Breast epithelium (tissue), 4 donors: ENCODE measurements around the gene CBX1. TPM values are rescaled to one million over a fixed set of nuclear protein-coding genes. Genes with fewer than 3 reads are reported as not detected.
"Not testable (repeated sequence)": the region's sequence is repeated elsewhere in the genome, so short reads cannot be mapped to it uniquely, and the experiment has no call there.

Experiments
- DNase-seq, 2 donors: peaks; one replicate each; pipeline ENCODE4 v3.0.0-alpha.2; 2019; ENCODE audit warnings: low spot score in 2 of 2
- H3K27ac ChIP-seq, 2 donors: fragments of 200-600 bp; sonication (generic) in 1 of 2; one replicate each; pipeline ENCODE4 v1.5.1; 2016 to 2019; ENCODE audit warnings: mild to moderate bottlenecking in 1 of 2
- H3K27me3 ChIP-seq, 2 donors: fragments of 200-600 bp; sonication (generic) in 1 of 2; one replicate each; pipeline versions ENCODE4 v1.5.1 to v1.6.0; 2017 to 2019; ENCODE audit warnings: control low read depth in 1 of 2, mild to moderate bottlenecking in 1 of 2
- H3K36me3 ChIP-seq: fragments of 200-600 bp; one replicate; pipeline ENCODE4 v1.5.1; 2019
- H3K4me1 ChIP-seq, 2 donors: fragments of 200-600 bp; sonication (generic); one replicate each; pipeline ENCODE4 v1.5.1; 2016 to 2019; ENCODE audit warnings: control low read depth in 1 of 2
- H3K4me3 ChIP-seq, 3 donors: fragments of 200-600 bp; sonication (generic); 1 replicate in 2 of 3; 2 replicates in 1 of 3; pipeline ENCODE4 v1.5.1; 2016 to 2019; ENCODE audit warnings: mild to moderate bottlenecking in 3 of 3, moderate library complexity in 2 of 3
- H3K9me3 ChIP-seq, 2 donors: fragments of 200-600 bp; sonication (generic) in 1 of 2; one replicate each; pipeline ENCODE4 v1.5.1; 2016 to 2019; ENCODE audit warnings: control low read depth in 1 of 2
- POLR2A ChIP-seq: fragments of 450-650 bp; IDR thresholded peaks from one replicate; pipeline ENCODE4 v1.6.1; 2016; ENCODE audit warnings: antibody characterized with exemption, mild to moderate bottlenecking, moderate library complexity
- POLR2AphosphoS5 ChIP-seq, 3 donors: sonication (generic); formaldehyde crosslinking; IDR thresholded peaks; one replicate each; pipeline ENCODE4 v1.6.1; 2017; ENCODE audit warnings: antibody characterized with exemption in 3 of 3
- intact Hi-C: fragments of 100-400 bp; cut with DNase I; formaldehyde crosslinking; loops from one replicate; pipeline ENCODE4 v1.15.1; 2023; ENCODE audit warnings: low total_unique reads
- total RNA-seq, 3 donors: library from RNA; depleted of rRNA; stranded (reverse); fragments of >200 nt; gene quantifications; one replicate each; pipeline ENCODE4 v1.1.0, GENCODE V29; 2016
- TF ChIP-seq, protein P1 (sequence below), 3 donors: fragments of 450-650 bp; IDR thresholded peaks; one replicate each; pipeline ENCODE4 v1.5.1; 2016 to 2017; ENCODE audit warnings: antibody characterized with exemption in 3 of 3, mild to moderate bottlenecking in 3 of 3, moderate library complexity in 3 of 3

The CBX1 gene
- total RNA-seq, 3 donors from 2014 or later, result 29.0 to 45.8 (median 45.2) TPM

DNA sequence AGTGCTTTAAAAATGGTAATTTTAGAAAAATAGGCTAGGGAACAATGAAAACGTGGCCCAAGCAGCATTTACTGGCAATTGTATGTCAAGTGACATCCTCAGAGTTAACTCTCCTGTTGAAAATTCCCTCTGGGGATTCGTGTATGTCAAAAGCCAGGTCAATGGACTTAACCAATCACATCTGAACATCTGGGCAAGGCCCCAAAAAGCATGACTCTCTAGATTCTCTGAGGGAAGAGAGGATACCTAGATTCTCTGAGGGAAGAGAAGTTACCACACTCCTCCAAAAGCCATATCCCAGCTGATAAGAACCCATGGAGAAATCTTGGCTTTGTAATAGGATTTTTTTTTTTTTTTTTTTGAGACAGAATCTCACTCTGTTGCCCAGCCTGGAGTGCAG, 29.6 kb downstream of the CBX1 start:
- TF ChIP-seq POLR2AphosphoS5 (IDR thresholded peaks at IDR 0.05) (no peak), POLR2A (no peak)
- TF ChIP-seq, protein P1, sequence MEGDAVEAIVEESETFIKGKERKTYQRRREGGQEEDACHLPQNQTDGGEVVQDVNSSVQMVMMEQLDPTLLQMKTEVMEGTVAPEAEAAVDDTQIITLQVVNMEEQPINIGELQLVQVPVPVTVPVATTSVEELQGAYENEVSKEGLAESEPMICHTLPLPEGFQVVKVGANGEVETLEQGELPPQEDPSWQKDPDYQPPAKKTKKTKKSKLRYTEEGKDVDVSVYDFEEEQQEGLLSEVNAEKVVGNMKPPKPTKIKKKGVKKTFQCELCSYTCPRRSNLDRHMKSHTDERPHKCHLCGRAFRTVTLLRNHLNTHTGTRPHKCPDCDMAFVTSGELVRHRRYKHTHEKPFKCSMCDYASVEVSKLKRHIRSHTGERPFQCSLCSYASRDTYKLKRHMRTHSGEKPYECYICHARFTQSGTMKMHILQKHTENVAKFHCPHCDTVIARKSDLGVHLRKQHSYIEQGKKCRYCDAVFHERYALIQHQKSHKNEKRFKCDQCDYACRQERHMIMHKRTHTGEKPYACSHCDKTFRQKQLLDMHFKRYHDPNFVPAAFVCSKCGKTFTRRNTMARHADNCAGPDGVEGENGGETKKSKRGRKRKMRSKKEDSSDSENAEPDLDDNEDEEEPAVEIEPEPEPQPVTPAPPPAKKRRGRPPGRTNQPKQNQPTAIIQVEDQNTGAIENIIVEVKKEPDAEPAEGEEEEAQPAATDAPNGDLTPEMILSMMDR (IDR thresholded peaks at IDR 0.05), result no peak
- Histone ChIP-seq H3K4me3 (no peak overlapping the region), H3K36me3 (no peaks in the 10 kb centered on the region), H3K27ac (no peak overlapping the region), H3K4me1 (no peaks in the 10 kb centered on the region), H3K27me3 (no peaks in the 10 kb centered on the region), H3K9me3 (no peaks in the 10 kb centered on the region)
- intact Hi-C loops, result no loop called here
- DNase-seq, result no peak

DNA sequence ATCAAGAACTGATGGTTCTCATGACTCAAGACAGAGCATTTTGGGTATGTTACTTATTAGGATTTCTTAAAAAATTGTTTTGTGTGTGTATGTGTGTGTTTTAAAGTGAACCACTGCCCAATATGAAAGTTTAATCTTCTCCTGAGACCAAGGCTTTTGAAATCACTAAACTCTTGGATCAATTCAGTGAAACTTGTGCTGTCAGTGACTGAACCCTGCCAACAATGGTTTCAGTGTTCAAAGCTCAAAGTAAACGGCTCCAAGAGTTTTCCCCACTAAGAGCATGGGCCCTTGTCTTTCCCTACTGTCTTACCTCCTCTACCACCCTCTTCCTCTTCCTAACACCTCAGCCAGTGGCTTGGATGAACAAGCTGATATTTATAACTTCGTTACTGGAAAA, 31.1 kb downstream of the CBX1 start:
- Histone ChIP-seq H3K4me3 (no peak overlapping the region), H3K4me1 (peaks cover 0 to 10% of the 10 kb centered on the region in 2 donors), H3K27ac (no peak overlapping the region), H3K36me3 (no peaks in the 10 kb centered on the region), H3K9me3 (no peaks in the 10 kb centered on the region), H3K27me3 (no peaks in the 10 kb centered on the region)
- TF ChIP-seq, protein P1 (IDR thresholded peaks at IDR 0.05), result no peak
- TF ChIP-seq POLR2A, result no peak
- no peak for TF ChIP-seq POLR2AphosphoS5 (IDR thresholded peaks at IDR 0.05)
- no peak for DNase-seq
- intact Hi-C loops, result no loop called here

DNA sequence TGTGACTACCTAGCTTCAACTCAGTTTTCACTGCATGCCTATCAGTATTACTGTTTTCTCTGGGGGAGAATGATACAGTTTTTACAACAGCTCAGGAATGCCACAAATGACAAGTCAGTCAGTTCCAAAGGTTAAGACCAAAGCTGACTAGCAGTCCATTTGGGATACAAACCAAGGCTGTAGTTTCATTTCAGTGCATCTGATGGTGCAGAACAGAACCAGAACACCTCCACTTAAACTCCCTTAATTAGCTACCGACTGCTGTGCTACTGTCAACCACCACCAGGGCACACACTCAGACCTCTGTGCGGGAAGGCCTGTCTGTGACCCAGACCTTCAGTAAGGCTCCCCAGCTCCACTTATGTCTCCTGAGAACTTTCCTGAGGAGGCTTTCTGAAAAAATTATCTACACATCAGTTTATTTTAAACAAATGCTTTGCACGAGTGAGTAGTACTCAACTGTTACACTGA, 32.8 kb downstream of the CBX1 start:
- Histone ChIP-seq H3K9me3 (no peaks in the 10 kb centered on the region), H3K4me1 (peaks cover 0 to 10% of the 10 kb centered on the region in 2 donors), H3K4me3 (no peak overlapping the region), H3K27ac (no peak overlapping the region), H3K36me3 (no peaks in the 10 kb centered on the region), H3K27me3 (no peaks in the 10 kb centered on the region)
- intact Hi-C loops, result no loop called here
- no peak for DNase-seq
- TF ChIP-seq POLR2A, result no peak
- TF ChIP-seq, protein P1 (IDR thresholded peaks at IDR 0.05), result peak in 1 of 3 donors; percentile 20

DNA sequence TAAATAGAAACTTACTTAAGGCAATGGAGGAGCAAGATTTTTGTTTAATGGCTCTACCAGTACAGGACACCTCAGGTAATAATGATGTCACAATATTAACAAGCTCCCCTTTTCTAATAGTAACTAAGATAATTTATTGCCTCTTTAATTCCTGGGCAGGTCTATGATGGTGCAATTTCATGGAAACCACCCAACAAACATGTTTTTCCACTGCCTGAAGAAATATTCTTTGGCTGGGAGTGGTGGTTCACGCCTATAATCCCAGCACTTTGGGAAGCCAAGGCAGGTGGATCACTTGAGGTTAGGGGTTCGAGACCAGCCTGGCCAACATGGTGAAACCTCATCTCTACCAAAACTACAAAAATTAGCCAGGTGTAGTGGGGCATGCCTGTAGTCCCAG, 33.5 kb downstream of the CBX1 start:
- intact Hi-C loops, H3K36me3 ChIP-seq, H3K4me3 ChIP-seq, H3K4me1 ChIP-seq, H3K27me3 ChIP-seq, H3K9me3 ChIP-seq, DNase-seq: not testable (repeated sequence)
- TF ChIP-seq POLR2AphosphoS5 (IDR thresholded peaks at IDR 0.05), result peak in 1 of 3 donors; percentile 14
- H3K27ac ChIP-seq, result peak overlapping the region; percentile 57 to 70

DNA sequence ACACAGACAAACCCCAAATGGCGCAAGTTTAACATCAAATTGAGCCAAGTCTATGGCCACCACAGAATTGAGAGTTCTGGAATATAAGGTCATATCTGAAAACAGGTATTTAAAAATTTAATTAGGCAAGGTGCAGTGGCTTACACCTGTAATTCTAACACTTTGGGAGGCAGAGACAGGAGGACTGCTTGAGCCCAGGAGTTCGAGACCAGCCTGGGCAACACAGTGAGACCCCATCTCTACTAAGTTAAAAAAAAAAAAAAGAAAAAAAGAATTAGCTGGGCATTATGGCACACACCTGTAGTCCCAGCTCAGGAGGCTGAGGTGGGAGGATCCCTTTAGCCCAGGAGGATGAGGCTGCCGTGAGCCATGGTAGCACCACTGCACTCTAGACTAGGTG, 34.0 kb downstream of the CBX1 start:
- intact Hi-C loops, result no loop called here
- Histone ChIP-seq H3K9me3 (no peaks in the 10 kb centered on the region), H3K27me3 (no peaks in the 10 kb centered on the region), H3K4me1 (peaks cover 0 to 10% of the 10 kb centered on the region in 2 donors), H3K27ac (peak overlapping the region in 1 of 2 donors; percentile 70), H3K36me3 (no peaks in the 10 kb centered on the region), H3K4me3 (no peak overlapping the region)
- TF ChIP-seq, protein P1 (IDR thresholded peaks at IDR 0.05), result no peak
- DNase-seq, result no peak

DNA sequence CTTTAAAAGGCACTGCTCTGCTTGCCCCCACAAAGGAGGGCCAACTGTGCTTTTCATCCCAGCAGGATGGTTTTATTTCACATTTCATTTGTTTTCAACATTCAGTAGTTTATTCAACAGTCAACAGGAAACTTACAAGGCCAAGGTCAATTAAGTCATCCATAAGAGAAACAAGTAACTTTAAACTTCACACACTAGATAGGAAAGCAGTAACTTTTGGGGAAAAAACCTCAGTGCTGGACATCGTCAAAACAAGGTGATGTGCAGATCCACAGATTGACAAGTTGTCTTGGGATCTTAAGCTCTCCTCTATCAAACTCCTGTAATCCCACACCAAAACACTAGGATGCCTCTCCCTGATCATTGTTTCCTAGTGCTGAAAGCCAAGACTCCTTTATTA, 34.6 kb downstream of the CBX1 start:
- peak overlapping the region in 1 of 2 donors; percentile 70 for H3K27ac ChIP-seq
- no peaks in the 10 kb centered on the region for H3K36me3 ChIP-seq

More for the DNA sequence above, 34.6 kb downstream of the CBX1 start:
- TF ChIP-seq, protein P1 (IDR thresholded peaks at IDR 0.05), result no peak
- no peak for TF ChIP-seq POLR2A
- no peak for TF ChIP-seq POLR2AphosphoS5 (IDR thresholded peaks at IDR 0.05)
- Histone ChIP-seq H3K4me1 (peaks cover 0 to 10% of the 10 kb centered on the region in 2 donors), H3K4me3 (no peak overlapping the region), H3K9me3 (no peaks in the 10 kb centered on the region), H3K27me3 (no peaks in the 10 kb centered on the region)
- intact Hi-C loops, result no loop called here
- DNase-seq, result no peak
